ENCODE measurements around the gene MINDY4. TPM values are rescaled to one million over a fixed set of nuclear protein-coding genes. Genes with fewer than 3 reads are reported as not detected.
A peak's percentile ranks its signal among the peaks of the same experiment; 100 is the strongest.

Gene MINDY4
- total RNA-seq: 2.8 TPM
- long read RNA-seq, partial matches to known transcripts: 0 of 4 reads
- long read RNA-seq, other reads (novel, unspliced or antisense): 0 of 4 reads

- ATAC-seq (ENCODE audit: poor library complexity) (peak; percentile 98), DNase-seq (peak; percentile 92)
- intact Hi-C loops (cut with DNase I): no loop called here
These were observed at the start of gene MINDY4 for GRCh38 chr7:30771174-30771879. Gene MINDY4 (plus strand): TSS chr7:30771417. CDS start chr7:30771494, 77 bp downstream.

- ATAC-seq (ENCODE audit: poor library complexity) (no peak), DNase-seq (no peak)
- intact Hi-C loops (cut with DNase I): no loop called here
These were observed 49.0 kb upstream of the MINDY4 start for GRCh38 chr7:30722187-30722586.

GRCh38 chr7:30722671-30723070 is 48.5 kb upstream of the MINDY4 start:
- intact Hi-C loops (cut with DNase I): no loop called here
- no peak for DNase-seq
- ATAC-seq (ENCODE audit: poor library complexity): no peak

GRCh38 chr7:30723776-30724175 is 47.4 kb upstream of the MINDY4 start:
- DNase-seq (no peak), ATAC-seq (ENCODE audit: poor library complexity) (no peak)
- intact Hi-C loops (cut with DNase I): no loop called here

- ATAC-seq (ENCODE audit: poor library complexity) (no peak), DNase-seq (no peak)
- intact Hi-C loops (cut with DNase I): no loop called here
These were observed 44.8 kb upstream of the MINDY4 start for GRCh38 chr7:30726296-30727006.

- intact Hi-C loops (cut with DNase I): no loop called here
- ATAC-seq (ENCODE audit: poor library complexity) (no peak), DNase-seq (no peak)
These were observed 43.9 kb upstream of the MINDY4 start for GRCh38 chr7:30727061-30727945.

GRCh38 chr7:30728591-30729100 is 42.6 kb upstream of the MINDY4 start:
- intact Hi-C loops (cut with DNase I): no loop called here
- ATAC-seq (ENCODE audit: poor library complexity) (no peak), DNase-seq (no peak)

- DNase-seq (no peak), ATAC-seq (ENCODE audit: poor library complexity) (no peak)
- intact Hi-C loops (cut with DNase I): no loop called here
These were observed 41.6 kb upstream of the MINDY4 start for GRCh38 chr7:30729642-30730041.

- DNase-seq (no peak), ATAC-seq (ENCODE audit: poor library complexity) (no peak)
- intact Hi-C loops (cut with DNase I): no loop called here
These were observed 41.1 kb upstream of the MINDY4 start for GRCh38 chr7:30730097-30730496.

GRCh38 chr7:30730996-30731395 is 40.2 kb upstream of the MINDY4 start:
- DNase-seq: no peak
- intact Hi-C loops (cut with DNase I): no loop called here
- ATAC-seq (ENCODE audit: poor library complexity): no peak

GRCh38 chr7:30731581-30731980 is 39.6 kb upstream of the MINDY4 start:
- intact Hi-C loops (cut with DNase I): no loop called here
- ATAC-seq (ENCODE audit: poor library complexity): no peak

GRCh38 chr7:30732606-30733005 is 38.6 kb upstream of the MINDY4 start:
- intact Hi-C loops (cut with DNase I): no loop called here
- DNase-seq (no peak), ATAC-seq (ENCODE audit: poor library complexity) (no peak)

More at GRCh38 chr7:30731581-30731980, 39.6 kb upstream of the MINDY4 start:
- DNase-seq: no peak

- DNase-seq (no peak), ATAC-seq (ENCODE audit: poor library complexity) (no peak)
- intact Hi-C loops (cut with DNase I): no loop called here
These were observed 38.0 kb upstream of the MINDY4 start for GRCh38 chr7:30733216-30733615.

- DNase-seq: no peak
- intact Hi-C loops (cut with DNase I): no loop called here
- no peak for ATAC-seq (ENCODE audit: poor library complexity)
These were observed 37.5 kb upstream of the MINDY4 start for GRCh38 chr7:30733691-30734090.

GRCh38 chr7:30734497-30734896 is 36.7 kb upstream of the MINDY4 start:
- ATAC-seq (ENCODE audit: poor library complexity): no peak
- no peak for DNase-seq
- intact Hi-C loops (cut with DNase I): no loop called here

GRCh38 chr7:30735631-30736030 is 35.6 kb upstream of the MINDY4 start:
- ATAC-seq (ENCODE audit: poor library complexity): no peak
- intact Hi-C loops (cut with DNase I): loop anchor here (5.0 kb wide), 1 partner anchor 53 kb away; the partner anchor contains the start of gene CRHR2
- DNase-seq: no peak

GRCh38 chr7:30736291-30736690 is 34.9 kb upstream of the MINDY4 start:
- intact Hi-C loops (cut with DNase I): loop anchor here (5.0 kb wide), 1 partner anchor 54 kb away; the partner anchor contains the start of gene CRHR2
- no peak for ATAC-seq (ENCODE audit: poor library complexity)
- DNase-seq: no peak

- no peak for DNase-seq
- ATAC-seq (ENCODE audit: poor library complexity): no peak
- intact Hi-C loops (cut with DNase I): loop anchor here (5.0 kb wide), 1 partner anchor 56 kb away; the partner anchor contains the start of gene CRHR2
These were observed 32.9 kb upstream of the MINDY4 start for GRCh38 chr7:30738026-30738915.
